GM21786 (cell line): ENCODE measurements around the gene ECSCR.
"Not testable (repeated sequence)": the region's sequence is repeated elsewhere in the genome, so short reads cannot be mapped to it uniquely, and the experiment has no call there.

Experiments
- ATAC-seq: cut with Tn5 transposase; IDR thresholded peaks from one replicate; pipeline ENCODE4 v1.9.1; 2021; ENCODE audit not compliant: unreplicated experiment

The ECSCR gene

GRCh38 chr5:139446956-139447779 is 15.4 kb downstream of the ECSCR start:
- ATAC-seq: peak; percentile 62

GRCh38 chr5:139445325-139446170 is 17.0 kb downstream of the ECSCR start:
- ATAC-seq: no peak

- no peak for ATAC-seq
These were observed 18.6 kb downstream of the ECSCR start for GRCh38 chr5:139443831-139444453.

GRCh38 chr5:139440416-139440815 is 22.1 kb downstream of the ECSCR start:
- ATAC-seq: not testable (repeated sequence)

GRCh38 chr5:139439013-139439903 is 23.3 kb downstream of the ECSCR start, which contains the start of gene DNAJC18:
TSS of gene DNAJC18 (minus strand) at chr5:139439525. CDS start at chr5:139439445, 80 bp downstream.
- peak; percentile 85 for ATAC-seq

GRCh38 chr5:139438707-139439012 is 23.9 kb downstream of the ECSCR start:
- no peak for ATAC-seq

GRCh38 chr5:139435676-139436075 is 26.9 kb downstream of the ECSCR start:
- ATAC-seq: no peak

GRCh38 chr5:139431706-139432105 is 30.8 kb downstream of the ECSCR start:
- ATAC-seq: no peak

- ATAC-seq: no peak
These were observed 32.5 kb downstream of the ECSCR start for GRCh38 chr5:139430015-139430414.

- ATAC-seq: no peak
These were observed 36.2 kb downstream of the ECSCR start for GRCh38 chr5:139426203-139426885.

- ATAC-seq: no peak
These were observed 37.0 kb downstream of the ECSCR start for GRCh38 chr5:139425497-139425896.

- no peak for ATAC-seq
These were observed 40.1 kb downstream of the ECSCR start for GRCh38 chr5:139422307-139422893.

- ATAC-seq: no peak
These were observed 43.0 kb downstream of the ECSCR start for GRCh38 chr5:139419226-139420192.

- ATAC-seq: no peak
These were observed 43.8 kb downstream of the ECSCR start for GRCh38 chr5:139418793-139419192.

- no peak for ATAC-seq
These were observed 45.3 kb downstream of the ECSCR start for GRCh38 chr5:139417214-139417613.

- no peak for ATAC-seq
These were observed 45.9 kb downstream of the ECSCR start for GRCh38 chr5:139416651-139417050.

GRCh38 chr5:139415869-139416268 is 46.7 kb downstream of the ECSCR start:
- no peak for ATAC-seq

- ATAC-seq: no peak
These were observed 47.2 kb downstream of the ECSCR start for GRCh38 chr5:139415221-139415861.
